GM19463 (cell line): ENCODE data around the gene GRM5.

ENCODE experiments used
- ATAC-seq: cut with Tn5 transposase; IDR thresholded peaks from one replicate; pipeline ENCODE4 v1.9.1; 2021; ENCODE audit warnings: mild to moderate bottlenecking, moderate library complexity; ENCODE audit not compliant: unreplicated experiment

The GRM5 gene

DNA sequence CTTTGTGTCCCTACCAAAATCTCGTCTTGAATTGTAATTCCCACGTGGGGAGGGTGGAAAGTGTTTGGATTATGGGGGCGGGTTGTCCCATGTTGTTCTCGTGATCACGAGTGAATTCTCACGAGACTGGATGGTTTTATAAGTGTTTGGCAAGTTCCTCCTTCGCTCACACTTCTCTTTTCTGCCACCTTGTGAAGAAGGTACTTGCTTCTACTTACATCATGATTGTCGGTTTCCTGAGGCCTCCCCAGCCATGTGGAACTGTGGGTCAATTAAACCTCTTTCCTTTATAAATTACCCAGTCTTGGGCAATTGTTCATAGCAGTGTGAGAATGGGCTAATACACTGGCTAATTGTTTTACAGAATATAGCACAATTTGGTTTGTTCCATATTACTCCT, 326.3 kb downstream of the GRM5 start:
- no peak for ATAC-seq

DNA sequence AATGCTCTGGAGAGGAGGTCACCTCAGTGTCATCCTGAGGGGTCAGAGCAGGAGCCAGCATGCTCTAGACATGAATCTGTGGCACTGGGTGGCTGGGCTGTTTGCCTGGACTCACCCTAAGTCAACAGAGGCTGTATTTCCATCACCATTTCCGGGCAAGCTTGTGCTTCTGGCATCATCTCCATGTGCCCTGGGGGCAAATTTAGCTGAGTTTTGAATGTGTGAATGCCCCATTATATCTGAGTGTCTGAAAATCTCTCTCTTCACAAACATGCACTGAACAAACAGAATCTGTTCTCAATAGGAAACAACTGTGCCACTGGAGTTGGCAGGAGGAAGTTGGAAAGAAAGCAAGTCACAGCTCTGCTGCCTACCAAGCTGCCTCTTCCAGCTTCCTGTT, 356.2 kb downstream of the GRM5 start:
- ATAC-seq = no peak

GRCh38 chr11:88704485-88704884, 361.3 kb downstream of the GRM5 start:
- no peak for ATAC-seq

DNA sequence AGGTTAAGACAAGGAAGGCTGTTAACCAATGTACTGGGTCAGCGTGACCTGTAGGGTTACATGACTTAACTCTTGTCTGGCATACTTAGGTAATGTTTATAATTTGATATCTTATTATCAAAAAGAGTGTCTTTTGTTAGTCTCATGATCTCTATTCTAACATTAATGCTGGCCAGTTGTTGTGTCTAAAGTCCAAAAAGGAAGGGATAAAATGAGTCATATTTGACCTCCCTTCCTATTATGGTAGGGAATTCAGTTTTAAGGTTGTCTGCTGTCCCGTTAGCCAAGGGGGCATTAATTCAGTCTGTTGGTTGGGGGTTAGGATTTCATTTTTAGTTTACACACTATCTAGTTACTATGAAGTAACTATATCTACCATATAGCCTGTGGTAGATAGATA, 364.0 kb downstream of the GRM5 start:
- no peak for ATAC-seq

DNA sequence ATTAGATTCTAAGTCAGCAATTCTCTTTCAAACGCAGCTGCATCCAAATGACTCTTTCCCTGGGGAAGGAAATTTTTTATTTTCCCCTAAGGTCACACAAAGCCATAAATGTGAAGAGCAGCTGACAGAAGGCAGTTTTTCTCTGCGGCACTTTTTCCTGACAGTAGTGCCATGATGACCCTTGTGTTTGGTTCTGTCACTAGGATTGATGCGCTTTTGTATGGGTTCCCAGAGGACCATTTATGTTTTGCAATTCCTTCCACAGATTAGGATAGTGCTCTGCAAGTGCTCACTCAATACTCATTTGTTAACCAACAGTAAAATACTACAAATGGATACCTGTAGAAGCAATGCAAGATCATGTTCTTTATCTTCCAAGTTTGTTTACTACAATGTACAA, 368.6 kb downstream of the GRM5 start:
- ATAC-seq = no peak

DNA sequence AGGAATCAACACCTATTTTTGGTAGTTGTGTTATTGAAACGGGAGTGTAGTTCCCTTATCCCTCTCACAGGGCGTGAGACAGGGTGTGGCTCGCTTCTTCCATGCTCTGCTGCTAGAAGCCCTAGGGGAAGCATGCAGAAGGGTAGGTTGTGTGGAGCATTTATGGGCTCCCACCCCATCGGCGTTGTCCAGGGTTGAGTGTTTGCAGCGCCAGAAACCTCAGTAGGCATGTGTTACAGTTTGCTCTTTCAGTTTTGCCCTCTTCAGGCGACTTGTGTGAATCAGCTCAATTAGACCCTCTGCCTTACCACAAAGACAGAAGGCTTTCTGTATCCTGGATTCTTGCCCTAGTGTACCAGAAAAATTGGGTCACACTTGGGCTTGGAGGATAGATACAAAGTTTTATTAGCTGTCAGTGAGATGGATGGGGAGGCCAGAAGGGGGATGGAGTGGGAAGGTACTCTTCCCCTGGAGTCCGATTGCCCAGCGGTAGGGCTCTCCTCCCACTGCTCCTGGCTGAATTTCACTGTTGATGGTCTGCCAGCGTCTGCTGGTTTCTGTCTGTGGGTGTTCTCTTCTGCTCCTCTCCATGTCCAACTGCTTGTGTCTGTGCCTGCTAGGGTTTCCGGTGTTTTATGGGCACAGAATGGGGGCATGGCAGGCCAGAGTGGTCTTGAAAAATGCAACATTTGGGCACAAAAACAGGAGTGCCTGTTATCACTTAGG, 369.9 kb downstream of the GRM5 start:
- no peak for ATAC-seq

DNA sequence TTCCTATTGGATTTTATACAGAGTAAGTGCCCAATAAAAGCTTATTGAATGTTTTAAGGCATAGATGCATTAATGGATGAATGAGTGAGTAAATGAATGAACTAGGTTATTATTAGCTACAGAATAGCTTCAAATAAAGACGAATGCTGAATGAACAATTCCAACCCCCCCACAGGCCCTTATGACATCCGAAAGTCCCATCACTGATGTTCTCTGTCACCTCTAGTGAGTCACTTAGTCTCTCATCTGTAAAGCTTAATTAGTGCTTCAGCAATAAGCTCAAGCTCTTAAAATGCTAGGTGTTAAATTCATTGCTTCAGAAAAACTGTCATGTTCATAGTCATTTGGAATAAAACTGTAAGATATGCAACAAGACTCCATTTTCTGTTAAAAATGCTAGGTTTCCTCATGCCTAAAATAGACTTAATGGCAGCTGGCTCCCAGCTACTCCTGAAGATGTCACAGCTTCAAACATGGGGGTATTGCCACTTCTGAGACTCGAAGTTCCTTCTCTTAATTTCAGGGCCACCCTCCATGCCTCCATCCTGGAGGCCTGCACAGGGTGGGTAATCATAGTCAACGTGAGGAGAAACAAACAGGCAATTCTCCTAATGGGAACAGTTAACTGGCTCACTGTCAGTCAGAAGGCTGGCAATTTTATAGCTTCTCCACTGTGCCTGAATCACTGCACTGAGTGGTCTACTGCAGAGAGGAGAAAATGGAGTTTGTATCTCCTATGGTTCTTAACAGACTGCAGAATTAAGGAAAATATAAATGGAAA, 373.3 kb downstream of the GRM5 start:
- no peak for ATAC-seq

DNA sequence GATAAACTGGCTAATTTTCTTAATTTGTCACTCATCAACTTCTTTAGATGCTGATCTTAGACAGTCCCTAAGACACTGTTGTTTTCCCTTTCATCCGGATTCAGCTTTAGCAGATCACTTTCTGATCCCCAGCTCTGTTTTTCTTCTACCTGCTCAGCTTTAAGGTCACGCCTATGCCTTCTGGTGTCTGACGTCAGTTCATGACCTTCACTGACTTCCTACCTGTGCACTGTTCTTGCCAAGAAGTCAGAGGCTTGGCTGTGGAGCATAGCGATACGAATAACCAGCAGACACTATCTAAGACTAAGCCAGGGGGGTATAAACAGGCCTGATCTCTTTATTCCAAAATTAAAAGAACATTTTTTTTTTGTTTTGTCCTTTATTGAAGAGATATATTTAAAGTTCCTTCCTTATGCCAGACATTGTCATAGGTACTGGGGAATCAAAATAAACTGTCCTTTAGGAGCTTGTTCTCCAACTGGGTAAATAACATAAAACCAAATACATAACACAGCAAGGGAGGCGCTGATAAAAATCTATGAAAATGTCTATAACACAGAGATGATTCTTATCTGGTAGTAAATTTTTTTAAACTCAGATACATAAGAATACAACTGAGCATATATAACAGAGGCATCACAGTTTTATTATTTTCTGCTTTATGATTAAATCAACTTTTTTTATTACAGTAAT, 376.1 kb downstream of the GRM5 start:
- no peak for ATAC-seq

- ATAC-seq = no peak
These were observed 382.8 kb downstream of the GRM5 start for GRCh38 chr11:88683024-88683423.

- no peak for ATAC-seq
These were observed 385.0 kb downstream of the GRM5 start for GRCh38 chr11:88680806-88681205.

DNA sequence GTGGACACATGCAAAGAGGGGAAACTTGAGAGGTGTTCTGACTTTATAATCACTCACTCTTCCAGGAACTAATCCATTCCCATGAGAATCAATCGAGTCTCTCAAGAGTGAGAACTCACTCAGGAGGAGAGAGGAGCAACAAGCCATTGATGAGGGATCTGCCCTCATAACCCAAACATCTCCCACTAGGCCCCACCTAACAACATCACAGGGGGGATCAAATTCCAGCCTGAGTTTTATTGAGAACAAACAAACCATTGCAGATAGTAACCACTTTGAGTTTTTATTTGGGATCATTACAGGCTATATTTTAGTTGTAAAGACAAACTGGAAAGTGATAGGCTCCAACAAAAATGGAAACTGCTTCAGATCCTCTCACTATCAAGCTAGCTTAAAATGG, 399.4 kb downstream of the GRM5 start:
- ATAC-seq = no peak

- no peak for ATAC-seq
These were observed 408.6 kb downstream of the GRM5 start for GRCh38 chr11:88657076-88657738.

GRCh38 chr11:88656283-88656682, 409.5 kb downstream of the GRM5 start:
- no peak for ATAC-seq

DNA sequence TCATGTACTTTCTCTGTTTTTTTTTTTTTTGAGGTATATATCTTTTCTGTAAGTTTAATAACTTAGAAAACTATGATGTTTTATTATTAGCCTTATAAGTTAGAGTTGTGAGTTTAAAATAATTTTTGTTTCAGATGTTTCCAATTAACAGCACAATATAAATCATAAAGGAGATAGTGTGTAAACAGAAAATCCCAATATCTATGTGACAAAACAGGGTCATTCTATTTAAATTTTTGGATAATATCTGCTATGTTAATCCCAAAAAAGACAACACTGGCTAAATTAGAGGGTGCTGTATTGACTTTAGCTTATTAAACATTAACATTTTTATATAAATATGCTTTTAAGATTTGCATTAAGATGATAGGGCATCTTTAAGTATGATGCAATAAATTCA, 410.1 kb downstream of the GRM5 start:
- no peak for ATAC-seq

GRCh38 chr11:88655196-88655595, 410.6 kb downstream of the GRM5 start:
- ATAC-seq = no peak

DNA sequence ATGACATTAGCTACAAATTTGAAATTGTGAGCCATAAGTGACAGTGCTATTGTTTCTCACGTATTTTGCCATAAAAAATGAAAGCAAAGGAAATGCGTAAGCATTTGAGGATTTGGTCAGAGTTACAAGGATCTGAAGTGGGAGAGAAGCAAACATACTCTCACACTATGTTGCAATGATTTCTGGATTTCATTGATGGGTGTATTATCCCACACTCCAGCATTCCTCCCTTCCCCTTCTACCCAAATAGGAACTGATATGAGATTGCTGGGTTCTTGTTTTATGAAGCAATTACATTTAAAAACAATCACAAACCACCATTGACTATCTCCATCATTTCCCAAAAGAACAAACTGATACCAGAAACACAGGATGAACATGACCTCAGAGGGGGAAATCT, 414.2 kb downstream of the GRM5 start:
- ATAC-seq = no peak

DNA sequence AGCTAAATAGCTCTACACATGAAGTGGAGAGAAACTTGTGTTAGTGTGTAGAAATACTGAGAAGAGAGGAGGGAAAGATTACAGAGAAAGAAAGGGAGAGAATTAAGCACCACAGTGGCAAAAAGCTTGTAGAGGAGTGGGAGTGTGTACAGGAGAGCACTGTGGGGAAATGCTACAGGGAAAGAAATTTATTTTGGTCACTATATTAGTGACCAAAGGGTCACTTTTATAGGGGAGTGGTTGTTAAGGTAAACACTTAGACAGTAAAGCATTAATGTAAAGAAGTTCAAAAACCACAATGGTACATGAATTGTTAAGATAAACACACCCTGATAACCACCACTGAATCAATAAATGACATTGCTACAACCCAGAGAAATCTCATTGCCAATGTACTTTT, 421.1 kb downstream of the GRM5 start:
- no peak for ATAC-seq

DNA sequence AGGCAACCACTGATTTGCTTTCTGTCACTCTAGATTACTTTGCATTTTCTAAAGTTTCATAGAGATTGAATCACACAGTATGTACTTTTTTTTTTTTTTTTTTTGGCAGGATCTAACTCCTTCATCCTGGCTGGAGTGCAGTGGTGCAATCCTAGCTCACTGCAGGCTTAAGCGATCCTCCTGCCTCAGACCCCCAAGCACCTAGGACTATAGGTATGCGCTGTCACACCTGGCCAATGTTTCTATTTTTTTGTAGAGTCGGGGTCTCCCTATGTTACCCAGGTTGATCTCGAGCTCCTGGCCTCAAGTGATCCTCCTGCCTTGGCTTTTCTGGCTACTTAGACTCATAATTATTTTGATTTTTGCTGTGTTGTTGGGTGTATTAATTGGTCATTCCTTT, 433.6 kb downstream of the GRM5 start:
- ATAC-seq = no peak

GRCh38 chr11:88631497-88631896, 434.3 kb downstream of the GRM5 start:
- ATAC-seq = no peak

DNA sequence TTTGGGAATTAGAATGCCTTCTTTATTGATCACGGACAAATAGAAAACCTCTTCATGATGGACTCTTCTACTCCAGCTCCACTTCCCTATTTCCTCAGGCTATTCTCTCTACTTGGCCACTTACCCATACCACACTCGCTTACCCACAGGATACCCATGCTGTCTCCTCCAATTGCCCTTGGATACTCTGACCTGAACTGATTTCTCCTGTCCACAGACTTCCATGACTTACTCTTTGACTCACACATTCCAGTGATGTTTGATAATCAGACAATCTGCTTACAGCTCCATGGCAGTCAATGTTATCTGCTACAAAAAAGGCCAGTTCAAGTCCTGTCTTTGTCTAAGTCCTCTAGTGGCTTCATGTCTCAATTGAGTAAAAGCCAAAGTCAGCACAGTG, 436.3 kb downstream of the GRM5 start:
- no peak for ATAC-seq

DNA sequence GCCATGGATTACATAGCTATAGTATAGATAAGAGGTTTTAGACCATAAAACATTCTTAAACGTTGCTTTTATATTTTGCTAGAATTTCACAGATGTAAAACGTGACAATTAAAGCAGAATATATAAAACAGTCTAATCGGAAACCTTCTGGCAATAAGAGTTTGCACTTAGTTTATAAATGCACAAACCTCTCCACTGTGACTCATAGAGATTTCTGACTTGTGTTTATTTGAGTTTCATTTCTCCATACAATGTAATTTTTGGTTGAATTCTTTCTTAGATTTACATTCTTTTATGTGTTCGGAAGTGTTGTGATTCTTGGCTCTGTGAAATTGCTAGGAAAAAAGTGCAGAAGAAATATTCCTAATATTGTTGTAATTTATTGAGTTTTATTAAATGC, 439.6 kb downstream of the GRM5 start:
- ATAC-seq = no peak
